ENCODE results near the gene SPECC1.

SPECC1 gene

GRCh38 chr17:20121359-20122253, 112.4 kb downstream of the SPECC1 start:
- H3K4me3 ChIP-seq (replicated peaks; ENCODE audit: low read depth, low read length), result no peak overlapping the region
- TF ChIP-seq CTCF (IDR thresholded peaks at IDR 0.05; ENCODE audit: low read length, missing control alignments), result peak; percentile 93
- peak; percentile 67 for DNase-seq (ENCODE audit: low read depth)

GRCh38 chr17:20122254-20122879, 113.2 kb downstream of the SPECC1 start:
- DNase-seq (ENCODE audit: low read depth), result no peak
- TF ChIP-seq CTCF (IDR thresholded peaks at IDR 0.05; ENCODE audit: low read length, missing control alignments), result no peak
- H3K4me3 ChIP-seq (replicated peaks; ENCODE audit: low read depth, low read length), result no peak overlapping the region

GRCh38 chr17:20123209-20123608, 114.0 kb downstream of the SPECC1 start:
- no peak for TF ChIP-seq CTCF (IDR thresholded peaks at IDR 0.05; ENCODE audit: low read length, missing control alignments)

DNA sequence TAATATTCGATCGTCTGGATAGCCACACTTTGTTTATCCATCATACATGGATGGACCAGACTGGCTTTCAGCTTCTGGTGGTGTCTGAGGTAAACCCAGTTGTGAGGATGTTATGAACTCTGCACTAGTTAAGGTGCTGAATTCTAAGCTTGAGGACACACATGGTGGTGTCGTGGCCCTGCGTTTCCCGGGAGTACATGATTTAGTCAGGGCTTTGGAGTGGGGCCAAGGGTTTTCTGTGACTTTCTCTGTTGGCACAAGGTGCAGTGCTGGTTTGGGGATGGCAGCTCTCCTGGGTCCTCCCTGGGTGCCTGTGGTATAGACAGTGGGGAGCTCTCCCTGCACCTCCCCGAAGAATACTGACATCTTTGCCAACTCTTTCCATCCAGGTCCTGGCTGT, 116.6 kb downstream of the SPECC1 start:
- no peak for DNase-seq (ENCODE audit: low read depth)
- no peak overlapping the region for H3K4me3 ChIP-seq (replicated peaks; ENCODE audit: low read depth, low read length)
- TF ChIP-seq CTCF (IDR thresholded peaks at IDR 0.05; ENCODE audit: low read length, missing control alignments), result no peak

More at GRCh38 chr17:20123209-20123608, 114.0 kb downstream of the SPECC1 start:
- H3K4me3 ChIP-seq (replicated peaks; ENCODE audit: low read depth, low read length), result no peak overlapping the region
- no peak for DNase-seq (ENCODE audit: low read depth)

GRCh38 chr17:20127360-20128035, 118.3 kb downstream of the SPECC1 start:
- H3K4me3 ChIP-seq (replicated peaks; ENCODE audit: low read depth, low read length), result no peak overlapping the region
- TF ChIP-seq CTCF (IDR thresholded peaks at IDR 0.05; ENCODE audit: low read length, missing control alignments), result no peak
- no peak for DNase-seq (ENCODE audit: low read depth)

GRCh38 chr17:20128036-20128667, 119.0 kb downstream of the SPECC1 start:
- DNase-seq (ENCODE audit: low read depth), result peak; percentile 11
- no peak overlapping the region for H3K4me3 ChIP-seq (replicated peaks; ENCODE audit: low read depth, low read length)
- TF ChIP-seq CTCF (IDR thresholded peaks at IDR 0.05; ENCODE audit: low read length, missing control alignments), result no peak

All from fibroblast of pulmonary artery (primary cell).